A549 treated with dexamethasone at 1 μM for 4 hours (cell line): ENCODE data around the gene STIM1. TPM values are rescaled to one million over a fixed set of nuclear protein-coding genes. Genes with fewer than 3 reads are reported as not detected.

Source experiments
- total RNA-seq: library from RNA; stranded (reverse); fragments of 200-300 nt; extraction: Qiagen RNA extraction; gene quantifications from 5 replicates; pipeline ENCODE4 v1.2.3, GENCODE V29; 2022

STIM1 gene
- total RNA-seq, result 22.4 to 27.9 TPM (median 26.3 TPM) in 5 replicates

DNA sequence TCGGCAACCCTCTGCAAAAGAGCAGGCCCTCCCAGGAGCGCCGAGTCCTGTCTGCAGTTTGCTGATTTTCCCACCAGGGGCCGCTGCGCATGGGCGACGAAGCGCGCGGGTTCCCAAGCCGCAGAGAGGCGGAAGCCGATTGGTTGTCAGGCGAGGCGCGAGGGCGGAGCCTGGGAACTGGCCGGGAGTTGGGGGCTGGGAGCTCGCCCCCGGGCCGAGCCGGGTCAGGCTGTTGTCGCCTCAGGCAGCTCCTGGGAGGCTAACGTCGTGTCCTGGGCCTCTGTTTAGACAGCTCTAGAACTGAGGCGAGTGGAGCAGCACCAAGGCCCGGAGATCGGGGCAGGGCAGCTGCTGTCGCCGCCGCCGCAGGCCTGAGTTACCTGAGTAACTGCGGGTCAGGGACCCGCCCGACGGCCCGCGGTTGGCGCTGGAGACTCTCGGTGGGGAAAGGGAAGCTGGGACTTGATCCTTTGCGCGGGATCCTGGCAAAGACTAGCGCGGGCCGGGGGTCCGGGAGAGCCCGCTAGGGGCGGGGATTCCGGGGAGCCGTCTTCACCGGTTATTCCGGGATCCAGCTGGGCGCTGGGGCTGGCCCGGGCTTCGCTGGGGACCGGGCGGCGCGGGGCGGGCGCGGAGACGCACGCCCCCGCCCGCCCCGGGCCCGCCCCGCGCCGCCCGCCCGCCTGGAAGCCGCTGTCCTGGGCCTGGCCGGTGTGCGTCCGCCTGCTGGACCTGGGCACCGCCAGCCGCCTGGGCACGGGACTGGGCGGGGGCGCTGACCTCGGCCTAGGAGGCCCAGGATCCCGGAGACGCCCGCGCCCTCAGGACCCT is at the start of gene STIM1:
Gene STIM1, plus strand, starts transcription at position 688 of the 831 bp plus-strand sequence. CDS start 607 bp downstream, outside the sequence.

DNA sequence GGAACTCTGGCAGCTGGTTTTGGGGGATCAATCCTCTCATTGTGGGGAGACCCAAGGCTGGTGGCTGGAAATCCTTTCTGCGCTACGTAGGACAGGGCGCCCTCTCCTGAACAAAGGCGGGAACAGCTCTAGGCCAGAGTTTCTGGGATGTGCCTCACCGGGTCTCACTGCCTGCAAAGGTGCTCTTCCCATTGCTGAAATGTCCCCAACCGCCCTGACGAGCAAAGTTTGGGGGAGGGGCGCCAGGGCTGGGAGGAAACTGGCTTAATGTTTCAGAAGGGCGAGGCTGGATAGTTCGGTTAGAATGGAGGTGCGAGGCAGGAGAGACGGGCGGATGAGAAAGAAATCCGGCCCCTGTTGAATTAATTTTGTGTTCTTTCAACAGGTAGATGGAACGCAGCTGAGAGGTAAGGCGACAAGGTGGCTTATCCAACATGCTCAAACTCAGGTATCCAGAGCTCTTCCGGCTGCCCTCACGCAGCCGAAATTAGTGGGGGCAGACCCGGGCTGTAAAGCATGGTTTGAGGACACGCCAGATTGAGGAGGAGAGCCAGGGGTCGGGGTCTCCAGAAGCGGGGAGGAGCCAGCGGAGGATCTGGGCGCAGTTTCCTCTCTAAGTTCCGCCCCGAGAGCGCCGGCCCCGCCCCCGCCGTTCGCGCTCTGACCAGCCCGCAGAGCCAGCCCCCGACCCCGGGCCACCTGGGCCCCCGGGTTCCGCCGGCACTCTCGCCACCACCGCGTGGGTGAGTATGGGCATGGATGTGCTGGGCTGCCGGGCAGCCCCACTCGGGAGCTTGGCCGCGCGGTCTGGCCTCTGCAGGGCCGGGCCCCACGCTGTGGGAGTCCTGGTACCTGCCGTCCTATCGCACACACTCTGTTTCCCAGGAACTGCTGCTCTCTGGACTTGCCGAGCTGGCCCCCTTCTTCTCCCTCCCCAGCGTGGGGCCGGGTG is 47.3 kb upstream of the STIM1 start, which contains the start of gene PGAP2:
Gene PGAP2, plus strand, starts transcription at position 652 of the 952 bp plus-strand sequence. CDS start 2,700 bp downstream, outside the sequence.

DNA sequence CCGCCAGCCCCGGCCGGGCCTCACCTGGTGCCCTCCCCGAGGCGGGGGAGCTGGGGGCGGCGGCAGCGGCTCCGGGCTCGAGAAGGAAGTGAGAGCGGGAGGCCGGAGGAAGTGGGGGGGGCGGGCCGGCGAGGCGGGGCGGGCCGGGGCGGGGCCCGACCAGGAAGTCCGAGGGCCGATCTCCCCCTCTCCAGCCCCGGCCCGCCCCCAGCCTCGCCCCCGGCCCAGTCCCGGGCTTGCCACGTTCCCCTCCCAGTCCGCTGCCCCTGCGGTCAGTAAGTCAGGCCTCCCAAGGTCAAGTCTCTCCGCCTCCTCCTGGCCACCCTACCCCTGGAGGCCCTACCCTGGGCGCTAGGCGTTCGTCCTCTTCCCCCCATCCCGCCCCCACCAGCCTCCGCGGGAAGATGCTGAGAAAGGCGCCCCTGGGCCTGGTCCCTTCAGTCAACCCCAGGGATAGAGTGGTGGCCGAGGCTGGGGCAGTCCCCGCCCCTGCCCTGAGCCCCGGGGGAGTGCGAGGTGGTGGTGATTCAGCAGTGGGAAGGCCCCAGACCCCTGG is 14.5 kb upstream of the STIM1 start, which contains the start of gene RHOG:
Gene RHOG, minus strand, starts transcription at position 90 of the 556 bp plus-strand sequence. CDS start 12,821 bp downstream, outside the sequence.

DNA sequence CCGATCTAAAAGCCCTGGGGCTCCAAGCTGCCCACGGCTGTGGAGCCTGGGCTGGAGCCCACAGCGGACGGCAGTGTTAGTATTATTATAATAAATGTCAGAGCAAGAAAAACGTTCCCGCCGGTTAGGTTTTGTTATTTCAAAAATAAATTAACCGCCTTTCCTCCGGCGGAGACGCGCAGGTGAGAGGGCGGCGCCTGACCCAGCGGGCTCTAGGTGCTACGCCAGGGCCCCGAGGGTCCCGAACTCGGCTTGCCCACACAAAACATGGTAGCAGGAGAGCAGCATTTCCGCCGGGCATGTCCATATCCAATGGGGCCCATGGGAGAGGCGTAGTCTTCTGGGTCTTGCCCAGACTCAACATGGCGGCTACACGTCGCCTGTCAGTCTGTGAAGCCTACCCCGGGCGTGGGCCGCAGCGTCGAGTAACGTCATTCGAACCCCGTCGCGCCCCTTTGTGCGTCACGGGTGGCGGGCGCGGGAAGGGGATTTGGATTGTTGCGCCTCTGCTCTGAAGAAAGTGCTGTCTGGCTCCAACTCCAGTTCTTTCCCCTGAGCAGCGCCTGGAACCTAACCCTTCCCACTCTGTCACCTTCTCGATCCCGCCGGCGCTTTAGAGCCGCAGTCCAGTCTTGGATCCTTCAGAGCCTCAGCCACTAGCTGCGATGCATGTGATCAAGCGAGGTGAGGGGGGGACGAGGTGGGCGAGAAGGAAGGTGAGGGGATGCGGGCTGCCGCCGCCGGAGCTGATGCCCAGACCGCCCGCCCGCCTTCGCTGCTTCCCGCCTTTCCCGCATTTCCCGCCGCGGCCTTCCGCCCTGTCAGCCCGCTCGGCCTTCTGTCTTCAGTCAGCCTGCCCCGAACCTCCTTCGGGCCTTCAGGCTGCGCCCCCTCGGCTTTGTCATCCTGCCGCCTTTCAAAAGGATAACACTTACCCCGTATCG is 239.2 kb downstream of the STIM1 start, which contains the start of gene RRM1:
Gene RRM1, plus strand, starts transcription at position 452 of the 944 bp plus-strand sequence. Its CDS starts 214 bp downstream, at position 666.

Other genes with a start within 250 kb of the STIM1 start
- gene ART5, start 213.7 kb upstream of the STIM1 start, total RNA-seq, result 0.19 to 0.49 TPM (median 0.29 TPM) in 5 replicates
- 0.08 TPM in 1 of 5 replicates, not detected in the others for gene ART1, start 210.5 kb upstream of the STIM1 start, total RNA-seq
- 0.73 to 1.4 TPM (median 0.98 TPM) in 5 replicates for gene CHRNA10, start 184.3 kb upstream of the STIM1 start, total RNA-seq
- gene NUP98, start 58.1 kb upstream of the STIM1 start, total RNA-seq, result 63.6 to 81.5 TPM (median 77.7 TPM) in 5 replicates
- 15.7 to 24.3 TPM (median 22.3 TPM) in 5 replicates for gene PGAP2, start 47.1 kb upstream of the STIM1 start, total RNA-seq
- 95.1 to 115 TPM (median 111 TPM) in 5 replicates for gene RHOG, start 14.7 kb upstream of the STIM1 start, total RNA-seq
- gene RRM1, start 239.1 kb downstream of the STIM1 start, total RNA-seq, result 77.4 to 91.9 TPM (median 83.7 TPM) in 5 replicates